Transverse colon (tissue), 4 donors: ENCODE data around the gene THSD4.

Experiments
- CTCF ChIP-seq, 5 experiments: fragments of 200-600 bp in 3 of 5; fragments of 450-650 bp in 2 of 5; sonication (generic) in 3 of 5; IDR thresholded peaks; 1 replicate in 2 of 5; 2 replicates in 3 of 5; pipeline ENCODE4 v1.5.1; 2016 to 2017; ENCODE audit warnings: antibody characterized with exemption in 5 of 5, inconsistent platforms in 3 of 5, mild to moderate bottlenecking in 2 of 5, moderate library complexity in 1 of 5
- EP300 ChIP-seq: sonication (generic); formaldehyde crosslinking; IDR thresholded peaks from one replicate; pipeline ENCODE4 v1.6.1; 2017; ENCODE audit warnings: antibody characterized with exemption, low read depth
- POLR2A ChIP-seq: fragments of 450-650 bp; IDR thresholded peaks from one replicate; pipeline ENCODE4 v1.6.1; 2016; ENCODE audit warnings: antibody characterized with exemption, mild to moderate bottlenecking, moderate library complexity
- POLR2AphosphoS5 ChIP-seq, 3 donors: sonication (generic); formaldehyde crosslinking; IDR thresholded peaks; one replicate each; pipeline ENCODE4 v1.6.1; 2016; ENCODE audit warnings: antibody characterized with exemption in 3 of 3

- no peak for TF ChIP-seq CTCF (IDR thresholded peaks at IDR 0.05)
- TF ChIP-seq POLR2A, result no peak
- TF ChIP-seq POLR2AphosphoS5 (IDR thresholded peaks at IDR 0.05), result peak in 1 of 3 donors; percentile 28
- no peak for TF ChIP-seq EP300
Observed at GRCh38 chr15:71691458-71692417, 576.5 kb downstream of the THSD4 start.
